ENCODE results near the gene TSR3.

DNA sequence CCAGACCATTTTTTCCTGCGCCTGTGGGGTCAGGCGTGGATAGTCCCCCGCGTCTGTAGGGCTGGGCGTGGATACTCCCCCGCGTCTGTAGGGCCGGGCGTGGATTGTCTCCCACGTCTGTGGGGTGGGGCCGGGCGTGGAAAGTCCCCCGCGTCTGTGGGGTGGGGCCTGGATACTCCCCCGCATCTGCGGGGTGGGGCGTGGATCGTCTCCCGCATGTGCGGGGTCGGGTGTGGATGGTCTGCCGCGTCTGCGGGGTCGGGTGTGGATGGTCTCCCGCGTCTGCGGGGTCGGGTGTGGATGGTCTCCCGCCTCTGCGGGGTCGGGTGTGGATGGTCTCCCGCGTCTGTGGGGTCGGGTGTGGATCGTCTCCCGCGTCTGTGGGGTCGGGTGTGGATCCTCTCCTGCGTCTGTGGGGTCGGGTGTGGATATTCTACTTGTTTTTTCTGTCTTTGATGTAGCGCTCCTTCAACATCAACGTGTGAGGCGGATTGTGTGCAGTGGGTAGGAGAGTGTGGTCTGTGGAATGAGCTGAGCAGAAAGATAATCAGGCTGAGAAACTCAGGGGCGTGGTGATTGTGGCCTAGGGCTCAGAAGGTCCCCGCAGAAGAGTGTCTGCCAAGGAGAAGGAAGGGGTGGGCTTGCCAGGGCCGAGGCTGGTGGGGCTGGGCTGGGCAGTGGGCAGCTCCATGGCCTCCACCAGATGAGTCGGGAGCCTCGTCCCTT, 3.3 kb upstream of the TSR3 start:
- TF ChIP-seq, protein P1, sequence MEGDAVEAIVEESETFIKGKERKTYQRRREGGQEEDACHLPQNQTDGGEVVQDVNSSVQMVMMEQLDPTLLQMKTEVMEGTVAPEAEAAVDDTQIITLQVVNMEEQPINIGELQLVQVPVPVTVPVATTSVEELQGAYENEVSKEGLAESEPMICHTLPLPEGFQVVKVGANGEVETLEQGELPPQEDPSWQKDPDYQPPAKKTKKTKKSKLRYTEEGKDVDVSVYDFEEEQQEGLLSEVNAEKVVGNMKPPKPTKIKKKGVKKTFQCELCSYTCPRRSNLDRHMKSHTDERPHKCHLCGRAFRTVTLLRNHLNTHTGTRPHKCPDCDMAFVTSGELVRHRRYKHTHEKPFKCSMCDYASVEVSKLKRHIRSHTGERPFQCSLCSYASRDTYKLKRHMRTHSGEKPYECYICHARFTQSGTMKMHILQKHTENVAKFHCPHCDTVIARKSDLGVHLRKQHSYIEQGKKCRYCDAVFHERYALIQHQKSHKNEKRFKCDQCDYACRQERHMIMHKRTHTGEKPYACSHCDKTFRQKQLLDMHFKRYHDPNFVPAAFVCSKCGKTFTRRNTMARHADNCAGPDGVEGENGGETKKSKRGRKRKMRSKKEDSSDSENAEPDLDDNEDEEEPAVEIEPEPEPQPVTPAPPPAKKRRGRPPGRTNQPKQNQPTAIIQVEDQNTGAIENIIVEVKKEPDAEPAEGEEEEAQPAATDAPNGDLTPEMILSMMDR (conservative IDR thresholded peaks at IDR 0.05; ENCODE audit: low read length), result no peak
- TF ChIP-seq EZH2phosphoT487 (IDR thresholded peaks at IDR 0.05; ENCODE audit: borderline replicate concordance), result no peak

Measured in Loucy (cell line).